Vagina (tissue), 2 donors: Measurements from ENCODE around the gene SYNDIG1.

Experiments
- CTCF ChIP-seq, 3 experiments: fragments of 450-650 bp in 2 of 3; fragments of 200-600 bp in 1 of 3; sonication (generic) in 1 of 3; IDR thresholded peaks; one replicate each; pipeline ENCODE4 v1.5.1; 2017 to 2019; ENCODE audit warnings: antibody characterized with exemption in 3 of 3, mild to moderate bottlenecking in 2 of 3, moderate library complexity in 2 of 3
- POLR2A ChIP-seq, 2 donors: fragments of 450-650 bp; IDR thresholded peaks; one replicate each; pipeline ENCODE4 v1.6.1; 2017; ENCODE audit warnings: antibody characterized with exemption in 2 of 2, mild to moderate bottlenecking in 2 of 2, moderate library complexity in 2 of 2
- POLR2AphosphoS5 ChIP-seq, 2 donors: sonication (generic); formaldehyde crosslinking; IDR thresholded peaks; one replicate each; pipeline ENCODE4 v1.9.0; 2017; ENCODE audit warnings: antibody characterized with exemption in 2 of 2, mild to moderate bottlenecking in 2 of 2, low read depth in 1 of 2; ENCODE audit not compliant: insufficient read depth in 1 of 2

- no peak for TF ChIP-seq POLR2AphosphoS5 (IDR thresholded peaks at IDR 0.05; ENCODE audit: insufficient read depth in 1 of 2, low read depth in 1 of 2)
- no peak for TF ChIP-seq POLR2A (IDR thresholded peaks at IDR 0.05)
- TF ChIP-seq CTCF (IDR thresholded peaks at IDR 0.05), result no peak
These were observed 129.6 kb downstream of the SYNDIG1 start for GRCh38 chr20:24598996-24599395.
